HEK293 (cell line): ENCODE data around the gene HOXB8.

Experiments
- ZNF530 ChIP-seq: fragments of 450-650 bp; formaldehyde crosslinking; IDR thresholded peaks from 2 replicates; pipeline ENCODE4 v1.5.1; 2016; ENCODE audit warnings: low read depth, missing biosample characterization, missing genetic modification characterization
- ZNF544 ChIP-seq: fragments of 450-650 bp; formaldehyde crosslinking; IDR thresholded peaks from 2 replicates; pipeline ENCODE4 v1.5.0; 2017; ENCODE audit warnings: missing biosample characterization, missing genetic modification characterization

DNA sequence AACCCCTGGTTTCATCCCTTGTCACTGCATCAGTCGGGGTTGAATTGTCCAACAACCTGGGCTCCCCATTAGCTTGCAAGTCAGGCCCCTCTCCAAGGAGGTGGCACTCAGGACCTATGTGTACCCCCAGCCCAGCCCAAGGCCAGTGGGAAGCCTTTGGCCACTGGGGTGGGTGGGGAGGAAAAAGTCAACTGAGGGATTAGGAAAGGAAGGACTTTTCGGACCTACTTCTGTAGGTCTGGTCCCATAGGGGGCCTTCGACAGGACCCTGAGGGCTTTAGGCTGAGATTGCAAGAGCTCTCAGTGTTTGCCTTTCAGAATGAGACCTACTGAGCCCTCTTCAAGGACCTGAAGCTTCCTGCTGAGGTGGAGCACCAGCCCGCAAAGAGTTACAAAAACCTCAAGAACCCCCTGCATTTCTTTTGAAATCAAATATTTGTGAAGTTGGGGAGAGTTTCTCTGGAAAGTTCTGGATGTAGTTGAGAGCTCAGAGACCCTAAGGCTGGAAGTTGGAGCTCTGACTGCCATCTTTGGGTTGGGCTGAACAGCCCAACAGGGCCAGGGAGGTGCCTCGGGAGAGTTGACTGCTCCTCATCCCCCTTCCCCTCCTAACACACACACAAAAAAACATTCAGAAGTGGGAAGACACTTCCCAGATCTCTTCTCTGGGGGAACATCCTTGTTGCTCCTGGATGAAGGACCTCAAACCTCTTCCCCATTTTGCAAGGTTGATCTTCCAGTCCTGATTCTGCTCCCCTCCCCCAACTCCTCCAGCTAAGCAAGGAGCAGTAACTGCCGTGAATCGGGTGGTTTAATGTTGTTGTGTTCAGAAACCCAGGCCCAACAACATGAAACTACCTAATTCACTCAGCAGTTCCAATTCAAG is 16.8 kb upstream of the HOXB8 start:
- TF ChIP-seq ZNF544 (tag by site-specific recombination), result no peak
- no peak for TF ChIP-seq ZNF530 (tag by site-specific recombination)
